ENCODE measurements around the gene C2orf68.

C2orf68 gene

GRCh38 chr2:85602476-85603234 lies 9.2 kb downstream of the C2orf68 start, which contains the start of gene TMEM150A:
TSS of gene TMEM150A (minus strand) at chr2:85602698. CDS start at chr2:85601948, 750 bp downstream.
- Histone ChIP-seq H3K9me3 (replicated peaks; ENCODE audit: insufficient read depth, low read length) (no peaks in the 10 kb centered on the region), H3K4me3 (ENCODE audit: low read length) (peak within 1 kb of the TSS; percentile 82), H3K4me1 (ENCODE audit: low read length) (peaks cover 5% of the 10 kb centered on the region; the same call in 1 of the 2 replicates), H3K79me2 (ENCODE audit: low read length) (no peaks in the 10 kb centered on the region), H3K9ac (ENCODE audit: low read length) (peak within 1 kb of the TSS; percentile 53; the same call in 1 of the 2 replicates), H3F3A (ENCODE audit: insufficient read depth, low read length) (0 out of 2 replicates have a peak, but pooled peaks cover 10% of the 10 kb centered on the region), H3K4me2 (ENCODE audit: low read depth, low read length) (peak within 1 kb of the TSS; percentile 62), H4K20me1 (ENCODE audit: insufficient read depth, low read length) (no peaks in the 10 kb centered on the region), H3K27me3 (replicated peaks; ENCODE audit: insufficient read depth, low read length) (no peaks in the 10 kb centered on the region), H3K27ac (ENCODE audit: low read length) (no peak within 1 kb of the TSS), H2AFZ (ENCODE audit: low read length) (peak within 1 kb of the TSS; percentile 82), H3K9me2 (replicated peaks; ENCODE audit: insufficient read depth, low read length) (no peaks in the 10 kb centered on the region), H3K36me3 (replicated peaks; ENCODE audit: insufficient read depth, low read length) (no peaks in the 10 kb centered on the region)
- TF ChIP-seq EZH2phosphoT487 (IDR thresholded peaks at IDR 0.05; ENCODE audit: low read length), result no peak
- TF ChIP-seq EZH2 (optimal IDR thresholded peaks at IDR 0.05; ENCODE audit: low read depth, low read length), result no peak
- TF ChIP-seq, protein P1, sequence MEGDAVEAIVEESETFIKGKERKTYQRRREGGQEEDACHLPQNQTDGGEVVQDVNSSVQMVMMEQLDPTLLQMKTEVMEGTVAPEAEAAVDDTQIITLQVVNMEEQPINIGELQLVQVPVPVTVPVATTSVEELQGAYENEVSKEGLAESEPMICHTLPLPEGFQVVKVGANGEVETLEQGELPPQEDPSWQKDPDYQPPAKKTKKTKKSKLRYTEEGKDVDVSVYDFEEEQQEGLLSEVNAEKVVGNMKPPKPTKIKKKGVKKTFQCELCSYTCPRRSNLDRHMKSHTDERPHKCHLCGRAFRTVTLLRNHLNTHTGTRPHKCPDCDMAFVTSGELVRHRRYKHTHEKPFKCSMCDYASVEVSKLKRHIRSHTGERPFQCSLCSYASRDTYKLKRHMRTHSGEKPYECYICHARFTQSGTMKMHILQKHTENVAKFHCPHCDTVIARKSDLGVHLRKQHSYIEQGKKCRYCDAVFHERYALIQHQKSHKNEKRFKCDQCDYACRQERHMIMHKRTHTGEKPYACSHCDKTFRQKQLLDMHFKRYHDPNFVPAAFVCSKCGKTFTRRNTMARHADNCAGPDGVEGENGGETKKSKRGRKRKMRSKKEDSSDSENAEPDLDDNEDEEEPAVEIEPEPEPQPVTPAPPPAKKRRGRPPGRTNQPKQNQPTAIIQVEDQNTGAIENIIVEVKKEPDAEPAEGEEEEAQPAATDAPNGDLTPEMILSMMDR (IDR thresholded peaks at IDR 0.05; ENCODE audit: low read length), result peak; percentile 22
- DNase-seq, result peak; percentile 91

- H3K36me3 ChIP-seq (replicated peaks; ENCODE audit: insufficient read depth, low read length), result no peaks in the 10 kb centered on the region
- peak overlapping the region; percentile 62 for H3K4me2 ChIP-seq (ENCODE audit: low read depth, low read length)
- no peaks in the 10 kb centered on the region for H3K9me3 ChIP-seq (replicated peaks; ENCODE audit: insufficient read depth, low read length)
- H4K20me1 ChIP-seq (ENCODE audit: insufficient read depth, low read length), result no peaks in the 10 kb centered on the region
- H3K27ac ChIP-seq (ENCODE audit: low read length), result no peak overlapping the region
- H3K4me1 ChIP-seq (ENCODE audit: low read length), result peaks cover 5% of the 10 kb centered on the region; the same call in 1 of the 2 replicates
- 0 out of 2 replicates have a peak, but pooled peaks cover 10% of the 10 kb centered on the region for H3F3A ChIP-seq (ENCODE audit: insufficient read depth, low read length)
- H3K4me3 ChIP-seq (ENCODE audit: low read length), result peak overlapping the region; percentile 82
- H3K9ac ChIP-seq (ENCODE audit: low read length), result peak overlapping the region; percentile 53; the same call in 1 of the 2 replicates
- H2AFZ ChIP-seq (ENCODE audit: low read length), result peak overlapping the region; percentile 82; the same call in 1 of the 2 replicates
- H3K79me2 ChIP-seq (ENCODE audit: low read length), result peaks cover 7% of the 10 kb centered on the region
- no peak for TF ChIP-seq EZH2 (optimal IDR thresholded peaks at IDR 0.05; ENCODE audit: low read depth, low read length)
- TF ChIP-seq, protein P1 (IDR thresholded peaks at IDR 0.05; ENCODE audit: low read length), result no peak
- no peak for TF ChIP-seq EZH2phosphoT487 (IDR thresholded peaks at IDR 0.05; ENCODE audit: low read length)
- no peaks in the 10 kb centered on the region for H3K9me2 ChIP-seq (replicated peaks; ENCODE audit: insufficient read depth, low read length)
- DNase-seq, result no peak
- no peaks in the 10 kb centered on the region for H3K27me3 ChIP-seq (replicated peaks; ENCODE audit: insufficient read depth, low read length)
Observed at GRCh38 chr2:85601771-85602475, 9.9 kb downstream of the C2orf68 start.

DNA sequence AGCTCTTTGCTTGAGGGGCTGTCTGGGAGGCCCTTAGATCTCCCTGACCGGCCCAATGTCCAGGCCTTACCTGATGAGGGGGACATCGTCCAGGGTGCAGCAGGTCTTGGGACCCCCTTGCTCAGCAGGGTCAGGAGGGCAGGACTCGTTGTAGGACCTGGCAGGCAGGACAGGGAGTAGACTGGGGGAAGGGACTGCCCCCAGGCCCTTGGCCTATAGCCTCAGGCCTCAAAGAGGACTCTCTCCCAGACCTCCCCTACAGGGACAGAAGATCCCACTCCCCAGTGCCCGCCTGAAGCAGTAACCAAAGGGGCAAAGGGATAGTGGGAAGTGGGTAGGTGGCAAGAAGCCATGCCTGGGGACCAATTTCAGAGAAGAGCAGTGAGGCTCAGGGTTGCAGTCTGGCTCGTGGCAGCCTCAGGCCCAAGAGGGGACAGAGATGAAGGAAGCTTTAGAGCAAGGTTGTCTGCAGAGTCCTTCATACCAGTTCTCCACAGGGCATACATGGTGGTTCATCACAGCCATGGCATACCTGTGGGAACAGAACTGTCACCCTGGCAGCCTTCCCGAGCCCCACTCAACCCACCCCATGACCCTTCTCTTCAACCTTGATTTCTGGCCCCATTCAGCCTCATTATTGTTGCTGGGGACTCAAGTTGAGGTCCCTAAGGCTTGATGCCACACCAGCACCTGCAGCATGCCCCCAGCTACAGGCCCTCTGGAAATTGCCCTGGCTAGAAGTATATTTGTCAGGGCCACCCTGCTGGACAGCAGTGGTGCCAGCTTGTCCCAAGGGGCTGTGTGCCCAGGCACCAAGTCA lies 10.7 kb downstream of the C2orf68 start:
- Histone ChIP-seq H3K4me3 (ENCODE audit: low read length) (peak overlapping the region; percentile 82), H3K9ac (ENCODE audit: low read length) (no peak overlapping the region), H3K9me3 (replicated peaks; ENCODE audit: insufficient read depth, low read length) (no peaks in the 10 kb centered on the region), H2AFZ (ENCODE audit: low read length) (no peak overlapping the region), H3K79me2 (ENCODE audit: low read length) (peaks cover 15% of the 10 kb centered on the region), H3F3A (ENCODE audit: insufficient read depth, low read length) (0 out of 2 replicates have a peak, but pooled peaks cover 10% of the 10 kb centered on the region), H3K36me3 (replicated peaks; ENCODE audit: insufficient read depth, low read length) (no peaks in the 10 kb centered on the region), H3K4me1 (ENCODE audit: low read length) (peaks cover 10% of the 10 kb centered on the region), H3K4me2 (ENCODE audit: low read depth, low read length) (peak overlapping the region; percentile 62; the same call in 1 of the 2 replicates), H3K27me3 (replicated peaks; ENCODE audit: insufficient read depth, low read length) (no peaks in the 10 kb centered on the region), H3K27ac (ENCODE audit: low read length) (no peak overlapping the region), H3K9me2 (replicated peaks; ENCODE audit: insufficient read depth, low read length) (no peaks in the 10 kb centered on the region), H4K20me1 (ENCODE audit: insufficient read depth, low read length) (no peaks in the 10 kb centered on the region)
- DNase-seq, result no peak
- TF ChIP-seq EZH2 (optimal IDR thresholded peaks at IDR 0.05; ENCODE audit: low read depth, low read length) (no peak), EZH2phosphoT487 (IDR thresholded peaks at IDR 0.05; ENCODE audit: low read length) (no peak)
- TF ChIP-seq, protein P1 (IDR thresholded peaks at IDR 0.05; ENCODE audit: low read length), result no peak

Data from MM.1S (cell line).